ENCODE results near the gene MAD1L1.

The MAD1L1 gene

DNA sequence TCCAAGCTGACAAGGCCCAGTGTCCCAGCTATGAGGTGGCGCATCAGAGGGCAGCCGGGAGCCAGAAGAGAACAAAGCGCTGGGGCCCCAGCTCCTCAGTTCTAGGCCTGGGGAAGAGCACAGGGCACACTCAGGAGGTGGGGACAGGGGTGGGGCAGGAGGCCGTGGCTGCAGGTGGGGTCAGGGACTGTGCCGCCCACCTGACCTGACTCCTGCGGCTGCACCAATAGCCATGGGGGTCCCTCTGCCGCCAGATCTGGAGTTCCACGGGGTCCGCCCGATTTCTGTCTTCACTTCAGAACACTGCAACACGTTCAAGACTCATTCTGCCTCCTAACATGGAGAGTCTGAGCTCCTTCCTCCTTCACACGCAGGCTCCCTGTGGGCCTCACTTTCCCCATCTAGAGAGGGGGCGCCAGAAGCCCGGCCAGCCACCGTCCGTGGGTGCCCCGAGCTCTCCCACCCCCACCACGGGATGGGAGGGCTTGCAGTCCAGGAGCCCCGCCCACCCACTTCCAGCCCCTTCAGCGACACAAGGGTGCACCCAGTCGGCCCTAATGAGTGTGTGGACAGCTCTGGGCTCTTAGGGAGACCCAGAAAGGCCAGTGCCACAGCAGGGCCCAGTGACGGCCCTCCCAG lies 278.3 kb downstream of the MAD1L1 start:
- Histone ChIP-seq H3K27ac (no peak overlapping the region), H4K20me1 (ENCODE audit: insufficient read depth) (no peaks in the 10 kb centered on the region), H3K4me3 (IDR thresholded peaks at IDR 0.05; ENCODE audit: insufficient read depth, low read depth, low read length) (no peak overlapping the region), H3K9ac (no peak overlapping the region), H3K27me3 (ENCODE audit: insufficient read depth, low read depth) (no peaks in the 10 kb centered on the region), H3K4me1 (ENCODE audit: low read depth, poor library complexity, severe bottlenecking) (no peaks in the 10 kb centered on the region), H3K79me2 (ENCODE audit: insufficient read depth, low read depth) (no peaks in the 10 kb centered on the region), H3K4me2 (no peak overlapping the region), H3K36me3 (ENCODE audit: insufficient read depth) (no peaks in the 10 kb centered on the region; the same call in 1 of the 2 replicates), H2AFZ (ENCODE audit: low read depth) (no peak overlapping the region)
- TF ChIP-seq, protein P1, sequence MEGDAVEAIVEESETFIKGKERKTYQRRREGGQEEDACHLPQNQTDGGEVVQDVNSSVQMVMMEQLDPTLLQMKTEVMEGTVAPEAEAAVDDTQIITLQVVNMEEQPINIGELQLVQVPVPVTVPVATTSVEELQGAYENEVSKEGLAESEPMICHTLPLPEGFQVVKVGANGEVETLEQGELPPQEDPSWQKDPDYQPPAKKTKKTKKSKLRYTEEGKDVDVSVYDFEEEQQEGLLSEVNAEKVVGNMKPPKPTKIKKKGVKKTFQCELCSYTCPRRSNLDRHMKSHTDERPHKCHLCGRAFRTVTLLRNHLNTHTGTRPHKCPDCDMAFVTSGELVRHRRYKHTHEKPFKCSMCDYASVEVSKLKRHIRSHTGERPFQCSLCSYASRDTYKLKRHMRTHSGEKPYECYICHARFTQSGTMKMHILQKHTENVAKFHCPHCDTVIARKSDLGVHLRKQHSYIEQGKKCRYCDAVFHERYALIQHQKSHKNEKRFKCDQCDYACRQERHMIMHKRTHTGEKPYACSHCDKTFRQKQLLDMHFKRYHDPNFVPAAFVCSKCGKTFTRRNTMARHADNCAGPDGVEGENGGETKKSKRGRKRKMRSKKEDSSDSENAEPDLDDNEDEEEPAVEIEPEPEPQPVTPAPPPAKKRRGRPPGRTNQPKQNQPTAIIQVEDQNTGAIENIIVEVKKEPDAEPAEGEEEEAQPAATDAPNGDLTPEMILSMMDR (conservative IDR thresholded peaks at IDR 0.05; ENCODE audit: low read depth, low read length) = no peak

DNA sequence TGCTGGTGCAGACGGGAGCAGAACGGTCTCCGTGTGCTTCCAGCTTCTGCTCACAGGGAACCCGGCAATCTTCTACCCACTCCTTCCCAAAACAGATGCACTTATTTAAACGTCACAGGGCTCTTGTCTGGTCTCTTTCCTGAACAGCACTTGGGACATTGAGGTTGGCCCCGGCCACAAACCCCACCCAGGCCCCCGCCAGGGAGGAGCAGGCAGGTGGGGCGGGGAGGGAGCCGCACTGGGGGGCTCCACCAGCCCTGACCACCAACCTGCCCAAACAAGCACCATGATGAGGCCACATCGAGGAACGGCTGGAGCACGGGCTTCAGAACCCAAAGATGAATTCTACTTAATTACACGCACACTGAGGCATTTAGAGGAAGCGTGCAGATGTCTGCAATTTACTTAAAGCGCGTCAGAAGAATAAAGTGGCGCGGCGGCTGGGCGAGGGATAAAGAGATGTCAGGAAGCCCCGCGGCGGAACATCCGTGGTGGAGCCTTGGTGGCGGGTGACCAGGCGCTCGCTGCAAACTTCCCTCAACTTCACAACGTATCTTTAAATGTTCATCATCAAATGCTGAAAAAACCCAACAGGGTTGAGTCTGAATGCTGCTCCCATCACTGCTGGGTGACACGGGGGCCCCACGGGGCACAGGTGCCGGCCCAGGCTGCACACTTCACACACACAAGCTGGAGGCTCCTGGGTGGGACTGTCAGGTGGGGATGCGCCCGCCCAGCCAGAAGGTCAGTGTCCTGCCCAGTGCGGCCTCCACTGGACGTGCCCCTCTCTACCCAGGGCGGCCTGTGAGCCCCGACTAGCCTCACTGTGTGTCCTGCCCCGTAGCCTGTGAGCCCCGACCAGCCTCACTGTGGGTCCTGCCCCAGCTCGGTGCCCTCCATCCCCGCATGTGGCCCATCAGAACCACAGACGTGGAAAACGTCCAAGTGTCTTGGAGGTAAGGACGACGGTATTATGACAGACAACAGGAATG lies 279.2 kb downstream of the MAD1L1 start:
- no peaks in the 10 kb centered on the region for H3K79me2 ChIP-seq (ENCODE audit: insufficient read depth, low read depth)
- TF ChIP-seq, protein P1 (conservative IDR thresholded peaks at IDR 0.05; ENCODE audit: low read depth, low read length) = no peak
- H3K36me3 ChIP-seq (ENCODE audit: insufficient read depth) = no peaks in the 10 kb centered on the region; the same call in 1 of the 2 replicates
- H3K27ac ChIP-seq = no peak overlapping the region
- no peak overlapping the region for H3K4me2 ChIP-seq
- H3K4me3 ChIP-seq (IDR thresholded peaks at IDR 0.05; ENCODE audit: insufficient read depth, low read depth, low read length) = no peak overlapping the region
- H3K4me1 ChIP-seq (ENCODE audit: low read depth, poor library complexity, severe bottlenecking) = no peaks in the 10 kb centered on the region
- no peaks in the 10 kb centered on the region for H3K27me3 ChIP-seq (ENCODE audit: insufficient read depth, low read depth)
- H2AFZ ChIP-seq (ENCODE audit: low read depth) = no peak overlapping the region
- H3K9ac ChIP-seq = no peak overlapping the region
- no peaks in the 10 kb centered on the region for H4K20me1 ChIP-seq (ENCODE audit: insufficient read depth)

DNA sequence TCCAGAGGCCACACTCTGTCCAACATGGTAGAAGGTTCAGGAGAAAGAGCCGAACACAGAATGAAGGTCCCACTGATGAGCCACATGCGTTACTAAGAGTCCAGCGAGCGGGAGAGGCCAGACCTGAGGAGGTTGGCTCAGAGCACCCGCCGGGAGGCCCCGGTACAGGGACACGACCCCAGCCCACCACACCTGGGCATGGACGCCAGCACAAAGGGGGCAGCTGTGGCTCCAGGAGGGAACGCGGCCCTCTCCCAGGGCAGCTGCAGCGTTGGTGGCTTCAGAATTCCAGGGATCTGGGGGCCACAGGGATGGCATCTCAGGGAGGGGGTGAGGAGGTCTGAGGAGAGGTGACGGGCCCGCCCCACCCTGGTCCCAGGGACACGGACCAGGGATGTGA lies 280.0 kb downstream of the MAD1L1 start:
- Histone ChIP-seq H4K20me1 (ENCODE audit: insufficient read depth) (no peaks in the 10 kb centered on the region), H3K4me2 (no peak overlapping the region), H3K79me2 (ENCODE audit: insufficient read depth, low read depth) (no peaks in the 10 kb centered on the region), H3K4me3 (IDR thresholded peaks at IDR 0.05; ENCODE audit: insufficient read depth, low read depth, low read length) (no peak overlapping the region), H3K4me1 (ENCODE audit: low read depth, poor library complexity, severe bottlenecking) (no peaks in the 10 kb centered on the region), H3K9ac (no peak overlapping the region), H3K36me3 (ENCODE audit: insufficient read depth) (no peaks in the 10 kb centered on the region; the same call in 1 of the 2 replicates), H3K27ac (no peak overlapping the region), H2AFZ (ENCODE audit: low read depth) (no peak overlapping the region), H3K27me3 (ENCODE audit: insufficient read depth, low read depth) (no peaks in the 10 kb centered on the region)
- TF ChIP-seq, protein P1 (conservative IDR thresholded peaks at IDR 0.05; ENCODE audit: low read depth, low read length) = no peak

DNA sequence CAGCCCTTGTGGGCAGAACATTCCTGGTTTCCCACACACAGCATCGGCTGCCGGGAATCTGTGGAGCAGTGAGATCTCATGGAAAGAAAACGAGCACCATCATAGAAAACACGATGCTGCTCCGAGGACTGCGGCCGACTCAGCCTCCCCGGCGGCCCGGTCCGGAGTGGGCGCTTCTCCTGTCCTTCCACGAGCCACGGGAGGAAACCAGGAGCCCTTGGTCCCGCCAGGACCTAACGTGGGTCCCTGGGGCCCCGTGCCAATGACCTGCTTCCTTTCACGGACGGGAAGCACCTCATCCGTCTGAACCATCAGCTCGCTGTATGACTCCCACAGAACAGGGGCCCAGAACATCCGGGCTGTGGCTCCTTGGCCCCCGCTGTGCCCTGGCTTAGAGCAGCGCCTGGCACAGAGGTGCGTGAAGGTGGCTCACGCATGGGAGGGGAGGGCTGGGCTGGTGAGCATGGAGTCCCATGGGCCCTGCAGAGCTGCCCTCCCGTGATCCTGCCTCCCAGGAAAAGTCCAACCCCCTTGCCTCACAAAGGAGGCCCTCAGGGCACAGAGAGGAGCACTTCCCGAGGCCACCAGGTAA lies 280.5 kb downstream of the MAD1L1 start:
- H3K27me3 ChIP-seq (ENCODE audit: insufficient read depth, low read depth) = no peaks in the 10 kb centered on the region
- H3K9ac ChIP-seq = no peak overlapping the region
- no peaks in the 10 kb centered on the region; the same call in 1 of the 2 replicates for H3K36me3 ChIP-seq (ENCODE audit: insufficient read depth)
- H3K4me1 ChIP-seq (ENCODE audit: low read depth, poor library complexity, severe bottlenecking) = no peaks in the 10 kb centered on the region
- H4K20me1 ChIP-seq (ENCODE audit: insufficient read depth) = no peaks in the 10 kb centered on the region
- no peak overlapping the region for H3K4me2 ChIP-seq
- no peaks in the 10 kb centered on the region for H3K79me2 ChIP-seq (ENCODE audit: insufficient read depth, low read depth)
- no peak overlapping the region for H3K27ac ChIP-seq
- no peak overlapping the region for H3K4me3 ChIP-seq (IDR thresholded peaks at IDR 0.05; ENCODE audit: insufficient read depth, low read depth, low read length)
- TF ChIP-seq, protein P1 (conservative IDR thresholded peaks at IDR 0.05; ENCODE audit: low read depth, low read length) = no peak
- H2AFZ ChIP-seq (ENCODE audit: low read depth) = no peak overlapping the region
